LNCAP (cell line): Measurements from ENCODE around the gene CCNG2.

ENCODE experiments used
- TF ChIP-seq, protein P1 (sequence below): fragments of 450-650 bp; IDR thresholded peaks from 2 replicates; pipeline ENCODE4 v1.5.1; 2017; ENCODE audit warnings: mild to moderate bottlenecking

The CCNG2 gene

DNA sequence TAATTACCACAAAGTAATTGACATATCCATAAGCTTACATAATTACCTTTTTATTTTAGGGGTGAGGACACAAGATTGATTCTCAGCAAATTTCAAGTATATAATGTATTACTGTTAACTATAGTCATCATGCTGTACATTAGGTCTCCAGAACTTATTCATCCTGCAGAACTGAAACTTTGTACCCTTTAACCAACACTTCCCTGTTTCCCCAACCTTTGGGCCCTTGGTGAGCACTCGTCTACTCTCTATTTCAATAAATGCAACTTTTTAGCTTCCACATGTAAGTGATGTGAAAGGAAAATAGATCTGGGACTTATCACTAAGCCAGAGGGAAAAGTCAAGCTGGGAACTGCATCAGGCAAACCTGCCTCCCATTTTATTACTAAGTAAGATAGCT lies 33.6 kb upstream of the CCNG2 start:
- TF ChIP-seq, protein P1, sequence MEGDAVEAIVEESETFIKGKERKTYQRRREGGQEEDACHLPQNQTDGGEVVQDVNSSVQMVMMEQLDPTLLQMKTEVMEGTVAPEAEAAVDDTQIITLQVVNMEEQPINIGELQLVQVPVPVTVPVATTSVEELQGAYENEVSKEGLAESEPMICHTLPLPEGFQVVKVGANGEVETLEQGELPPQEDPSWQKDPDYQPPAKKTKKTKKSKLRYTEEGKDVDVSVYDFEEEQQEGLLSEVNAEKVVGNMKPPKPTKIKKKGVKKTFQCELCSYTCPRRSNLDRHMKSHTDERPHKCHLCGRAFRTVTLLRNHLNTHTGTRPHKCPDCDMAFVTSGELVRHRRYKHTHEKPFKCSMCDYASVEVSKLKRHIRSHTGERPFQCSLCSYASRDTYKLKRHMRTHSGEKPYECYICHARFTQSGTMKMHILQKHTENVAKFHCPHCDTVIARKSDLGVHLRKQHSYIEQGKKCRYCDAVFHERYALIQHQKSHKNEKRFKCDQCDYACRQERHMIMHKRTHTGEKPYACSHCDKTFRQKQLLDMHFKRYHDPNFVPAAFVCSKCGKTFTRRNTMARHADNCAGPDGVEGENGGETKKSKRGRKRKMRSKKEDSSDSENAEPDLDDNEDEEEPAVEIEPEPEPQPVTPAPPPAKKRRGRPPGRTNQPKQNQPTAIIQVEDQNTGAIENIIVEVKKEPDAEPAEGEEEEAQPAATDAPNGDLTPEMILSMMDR, result no peak

DNA sequence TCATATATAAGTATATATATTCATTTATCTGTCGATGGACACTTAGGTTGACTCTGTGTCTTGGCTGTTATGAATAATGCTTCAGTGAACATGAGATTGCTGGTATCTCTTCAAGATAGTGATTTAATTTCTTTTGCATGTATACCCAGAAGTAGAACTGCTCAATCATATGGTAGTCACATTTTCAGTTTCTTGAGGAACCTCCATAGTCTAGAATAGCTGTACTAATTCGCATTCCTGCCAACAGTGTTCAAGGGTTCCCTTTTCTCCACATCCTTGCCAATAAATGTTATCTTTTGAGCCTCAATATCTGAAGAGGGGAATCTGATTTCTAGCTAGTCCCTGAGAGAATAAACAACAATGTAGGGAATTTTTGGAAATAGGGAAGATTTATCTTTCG lies 32.4 kb upstream of the CCNG2 start:
- TF ChIP-seq, protein P1, result no peak

DNA sequence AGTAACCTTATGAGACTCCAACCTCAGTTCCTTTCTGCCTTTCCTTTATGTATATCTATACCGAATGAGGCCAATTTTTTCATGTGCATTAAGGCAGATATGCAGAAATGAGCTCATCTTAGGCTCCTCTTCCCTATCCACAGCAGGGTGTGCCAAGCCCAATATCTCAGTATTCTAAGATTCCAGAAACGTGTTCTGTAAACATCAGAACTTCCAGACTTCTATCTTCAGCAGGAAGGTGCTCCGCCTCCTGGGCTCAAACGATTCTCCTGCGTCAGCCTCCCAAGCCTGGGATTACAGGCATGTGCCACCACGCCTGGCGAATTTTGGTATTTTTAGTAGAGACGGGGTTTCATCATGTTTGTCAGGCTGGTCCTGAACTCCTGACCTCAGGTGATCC lies 31.0 kb upstream of the CCNG2 start:
- TF ChIP-seq, protein P1, result no peak

DNA sequence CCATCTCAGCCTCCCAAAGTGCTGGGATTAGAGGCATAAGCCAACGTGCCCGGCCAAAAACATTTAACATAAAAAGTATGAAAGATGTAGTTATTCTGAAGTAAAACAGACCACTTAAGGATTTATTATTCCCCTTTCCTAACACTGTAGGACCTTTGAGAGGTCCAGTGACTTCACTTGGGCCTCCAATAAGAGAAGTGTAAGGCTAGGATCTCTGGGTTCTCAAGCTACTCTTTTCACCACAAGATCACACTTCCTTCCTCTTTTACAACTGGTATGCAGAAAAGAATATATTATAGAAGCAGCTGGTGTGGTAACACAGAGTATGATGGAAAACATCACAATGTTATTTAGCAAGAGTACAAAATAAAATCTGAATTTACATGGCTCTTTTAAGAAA lies 30.2 kb upstream of the CCNG2 start:
- TF ChIP-seq, protein P1, result no peak

DNA sequence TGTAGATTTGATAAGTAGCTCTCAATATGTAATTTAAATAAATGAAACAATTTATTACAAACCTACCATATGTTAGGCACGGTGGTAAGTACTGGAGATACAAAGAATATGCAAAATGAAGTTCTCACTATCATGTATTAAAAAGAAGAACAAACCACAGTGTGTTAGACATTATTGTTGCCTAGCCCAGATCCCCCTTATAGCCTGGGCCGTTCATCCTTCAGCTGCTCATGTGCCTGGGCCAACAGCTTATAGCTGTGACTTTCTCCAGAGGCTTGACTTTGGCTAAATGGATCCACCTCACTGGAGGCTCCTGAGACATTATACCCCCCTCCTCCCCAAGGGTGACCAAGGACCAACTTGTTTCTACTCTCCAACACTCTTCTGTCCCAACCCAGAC lies 29.8 kb upstream of the CCNG2 start:
- TF ChIP-seq, protein P1, result no peak

DNA sequence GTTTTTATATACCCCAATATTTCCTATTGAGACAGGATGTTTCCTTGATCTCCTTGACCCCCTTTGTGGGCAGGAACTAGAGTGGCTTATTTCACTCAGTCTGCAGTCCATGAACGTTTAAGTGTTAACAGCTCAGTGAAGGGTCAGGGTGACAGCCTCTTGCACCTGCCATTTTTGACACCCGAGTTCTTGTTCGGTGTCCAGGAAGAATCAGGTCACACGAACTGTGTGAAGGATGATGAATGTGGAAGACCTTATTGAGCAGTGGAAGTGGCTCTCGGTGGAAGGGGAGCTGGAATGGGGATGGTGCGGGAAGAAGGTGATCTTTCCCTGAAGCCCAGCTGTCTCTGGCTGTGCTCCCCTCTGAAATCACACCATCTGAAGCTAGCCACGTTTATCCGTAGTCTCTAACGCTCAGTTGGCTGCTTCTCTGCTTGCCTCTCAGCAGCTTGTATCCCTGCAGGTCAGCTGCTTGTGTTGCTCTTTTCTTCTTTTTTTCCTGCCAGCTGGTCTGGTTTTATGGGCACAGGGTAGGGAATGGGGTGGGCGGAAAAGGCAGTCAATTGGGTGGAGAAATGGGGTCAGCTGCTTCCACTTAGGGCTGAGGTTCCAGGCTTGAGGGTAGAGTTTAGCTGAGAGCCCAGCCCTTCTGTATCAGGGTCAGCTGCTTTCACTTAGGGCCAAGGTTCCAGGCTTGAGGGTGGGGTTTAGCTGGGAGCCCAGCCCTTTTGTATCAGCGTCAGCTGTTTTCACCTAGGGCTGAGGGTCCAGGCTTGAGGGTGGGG lies 29.0 kb upstream of the CCNG2 start:
- TF ChIP-seq, protein P1, result no peak

DNA sequence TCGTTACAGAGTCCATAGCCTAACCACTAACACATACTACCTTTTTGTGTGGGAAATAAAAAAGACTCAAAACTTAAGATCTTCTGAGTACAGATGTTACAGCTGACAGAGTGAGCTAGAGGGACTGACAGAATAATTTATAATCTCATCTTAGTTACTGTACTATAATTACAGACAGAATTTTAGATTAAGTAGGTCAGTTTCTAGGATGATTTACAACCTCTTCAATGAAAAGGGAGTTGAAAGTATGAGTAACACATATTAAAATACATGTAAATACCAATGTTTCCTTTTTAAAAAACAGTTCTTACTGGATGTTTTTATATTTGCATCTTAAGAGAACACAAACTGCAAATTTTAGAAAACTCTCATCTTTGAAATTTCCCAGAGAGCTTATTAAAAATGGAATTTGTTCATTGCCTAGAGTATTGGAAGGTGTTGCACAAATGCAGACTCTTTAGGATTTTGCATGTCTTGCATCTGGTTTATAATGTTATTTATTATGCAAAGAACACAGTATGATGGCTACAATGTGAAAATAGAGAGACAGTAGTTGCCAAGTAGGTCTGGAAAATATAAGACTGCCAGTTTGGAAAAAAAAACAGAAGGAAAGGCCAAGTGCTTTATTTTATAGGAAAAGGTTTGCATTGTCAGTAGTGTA lies 24.2 kb upstream of the CCNG2 start:
- TF ChIP-seq, protein P1, result no peak
